HEK293 (cell line): ENCODE data around the gene SYNE1.

ENCODE experiments used
- PRDM1 ChIP-seq: fragments of 450-650 bp; formaldehyde crosslinking; IDR thresholded peaks from 2 replicates; pipeline ENCODE4; 2016; ENCODE audit warnings: missing biosample characterization, missing genetic modification characterization
- SETDB1 ChIP-seq: IDR thresholded peaks from one replicate; pipeline ENCODE4 v1.6.1; 2017; ENCODE audit warnings: mild to moderate bottlenecking, low read length, moderate library complexity, mixed read lengths; ENCODE audit not compliant: insufficient read length
- ZBTB48 ChIP-seq: fragments of 450-650 bp; formaldehyde crosslinking; IDR thresholded peaks from 2 replicates; pipeline ENCODE4 v1.5.1; 2016; ENCODE audit warnings: missing biosample characterization, missing genetic modification characterization
- ZNF138 ChIP-seq: fragments of 450-650 bp; formaldehyde crosslinking; IDR thresholded peaks from 2 replicates; pipeline ENCODE4 v1.5.1; 2016; ENCODE audit warnings: missing biosample characterization, missing genetic modification characterization, borderline replicate concordance

DNA sequence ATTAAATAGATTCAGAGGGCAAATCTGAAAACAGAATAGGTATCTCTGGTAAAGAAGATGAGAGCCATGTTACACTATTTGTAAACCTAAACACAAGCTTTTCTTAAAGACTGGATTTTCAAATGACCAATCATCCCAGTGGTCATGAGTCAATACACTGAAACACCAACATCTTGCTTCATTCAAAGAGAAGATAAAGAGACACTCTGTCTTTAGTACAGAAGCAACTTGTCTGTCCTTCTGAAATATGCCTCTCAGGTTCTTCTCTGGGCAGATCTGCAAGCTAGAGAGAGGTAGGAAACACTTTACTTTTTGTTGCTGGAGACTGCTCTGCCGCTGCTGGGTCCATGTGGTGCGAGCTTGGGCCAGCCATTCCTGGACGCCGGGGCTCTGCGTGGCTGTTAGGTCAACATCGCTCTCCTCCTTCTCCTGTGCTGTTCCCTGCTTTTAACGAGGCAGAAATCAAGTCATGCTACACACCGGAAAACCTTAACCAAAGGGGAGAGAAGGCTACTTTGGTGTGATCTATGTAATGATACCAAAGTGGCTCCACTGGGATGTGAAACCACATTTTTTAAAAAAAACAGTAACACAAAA is 368.2 kb downstream of the SYNE1 start:
- no peak for TF ChIP-seq SETDB1
- TF ChIP-seq PRDM1 (tag by site-specific recombination): no peak
- TF ChIP-seq ZBTB48: no peak
- TF ChIP-seq ZNF138 (tag by site-specific recombination): no peak
